ENCODE measurements around the gene NFIB. TPM values are rescaled to one million over a fixed set of nuclear protein-coding genes. Genes with fewer than 3 reads are reported as not detected.

NFIB gene
- total and polyA plus RNA-seq, 2 of the 8 experiments (the other 6 are each of a cell fraction or from before 2014, with no cell fraction given): 2.6 to 13.1 TPM

GRCh38 chr9:14314424-14314928 is 535 bp upstream of the NFIB start:
- peak overlapping the region; percentile 59 to 85 (median 70) for H3K4me3 ChIP-seq (ENCODE audit: extremely low read depth in 1 of 4, insufficient read depth in 2 of 4, low read depth in 3 of 4, low read length in 4 of 4)
- H2BK15ac ChIP-seq (ENCODE audit: low read length): no peak overlapping the region; the same call in 1 of the 2 replicates
- H3K18ac ChIP-seq (ENCODE audit: extremely low read depth, low read length): peak overlapping the region; percentile 75
- H2AFZ ChIP-seq (ENCODE audit: low read length): no peak overlapping the region
- H4K8ac ChIP-seq (ENCODE audit: extremely low read depth, insufficient read depth, low read length): peak overlapping the region; percentile 95; the same call in 1 of the 2 replicates
- peak overlapping the region; percentile 74 to 89 (median 78) for H3K9ac ChIP-seq (replicated peaks in 1 of 4; ENCODE audit: extremely low read depth in 1 of 4, low read depth in 3 of 4, low read length in 3 of 4)
- peak overlapping the region; percentile 81 for H3K56ac ChIP-seq (replicated peaks; ENCODE audit: insufficient read length, low read depth, low read length)
- no peak overlapping the region for H4K91ac ChIP-seq (replicated peaks; ENCODE audit: insufficient read length, low read length)
- TF ChIP-seq CEBPB (IDR thresholded peaks at IDR 0.05; ENCODE audit: low read depth, low read length) (peak; percentile 23; the same call in 1 of the 2 replicates), SIN3A (conservative IDR thresholded peaks at IDR 0.05 in 1 of 2, IDR thresholded peaks at IDR 0.05 in 1 of 2; ENCODE audit: low read depth in 1 of 2, low read length in 2 of 2) (peak in 1 of 2 experiments; percentile 25; a peak in 1 of 4 replicates), POLR2A (IDR thresholded peaks at IDR 0.05; ENCODE audit: control extremely low read depth in 1 of 2, low read depth in 2 of 2, low read length in 2 of 2) (peak in 1 of 2 experiments; percentile 47; a peak in 1 of 3 replicates), SP4 (IDR thresholded peaks at IDR 0.05; ENCODE audit: low read length) (no peak), ASH2L (IDR thresholded peaks at IDR 0.05; ENCODE audit: low read length) (peak; percentile 76)
- peaks cover 0 to 8% (median 0%) of the 10 kb centered on the region in 4 experiments; a peak in 3 of 7 replicates for H3K27me3 ChIP-seq (replicated peaks in 1 of 4; ENCODE audit: control insufficient read depth in 3 of 4, extremely low read depth in 1 of 4, insufficient read depth in 3 of 4, low read length in 3 of 4)
- H2AK5ac ChIP-seq (ENCODE audit: low read depth, low read length): no peak overlapping the region
- peaks cover 0 to 32% of the 10 kb centered on the region in 2 experiments; a peak in 3 of 4 replicates for H3K79me2 ChIP-seq (ENCODE audit: control insufficient read depth in 1 of 2, insufficient read depth in 2 of 2, low read length in 2 of 2)
- DNase-seq (ENCODE audit: low read depth in 1 of 2, low spot score in 2 of 2) (no peak), FAIRE-seq (no peak)
- H3K23me2 ChIP-seq (ENCODE audit: low read depth, low read length): peaks cover 12% of the 10 kb centered on the region
- no peaks in the 10 kb centered on the region for H4K20me1 ChIP-seq (replicated peaks in 1 of 2; ENCODE audit: control insufficient read depth in 1 of 2, insufficient read depth in 2 of 2, low read length in 2 of 2)
- peaks cover 7 to 18% (median 13%) of the 10 kb centered on the region in 4 experiments; a peak in 5 of 7 replicates for H3K4me1 ChIP-seq (replicated peaks in 1 of 4; ENCODE audit: control insufficient read depth in 3 of 4, insufficient read depth in 4 of 4, low read length in 3 of 4)
- no peak overlapping the region for H3K23ac ChIP-seq (ENCODE audit: insufficient read length)
- no peaks in the 10 kb centered on the region for H3K36me3 ChIP-seq (ENCODE audit: control insufficient read depth in 2 of 4, insufficient read depth in 4 of 4, low read length in 3 of 4)
- H3K27ac ChIP-seq (ENCODE audit: low read depth, low read length): peak overlapping the region; percentile 81; the same call in 1 of the 2 replicates
- peak overlapping the region; percentile 62 for H3K4ac ChIP-seq (replicated peaks; ENCODE audit: insufficient read length, low read depth, low read length)
- no peak overlapping the region for H3K14ac ChIP-seq (ENCODE audit: insufficient read length)
- H2BK12ac ChIP-seq (ENCODE audit: low read depth, low read length): no peak overlapping the region
- no peaks in the 10 kb centered on the region for H3K9me3 ChIP-seq (ENCODE audit: insufficient read depth in 2 of 2, low read depth in 1 of 2, low read length in 1 of 2)
- POLR2A ChIA-PET (ENCODE audit: partially characterized antibody): interaction anchor here (0.8 to 1.1 kb wide), 4 partner anchors 9 to 115 kb away, joined by 3 to 12 read pairs (median 3); no protein-coding TSS in a partner anchor
- H3K79me1 ChIP-seq (ENCODE audit: low read depth, low read length): no peaks in the 10 kb centered on the region
- no peak overlapping the region for H2BK20ac ChIP-seq (ENCODE audit: low read length)
- H2BK120ac ChIP-seq (replicated peaks; ENCODE audit: low read depth, low read length): peak overlapping the region; percentile 39
- H3K4me2 ChIP-seq (ENCODE audit: insufficient read depth in 1 of 2, low read depth in 2 of 2, low read length in 2 of 2): peak overlapping the region; percentile 78 to 83
- peak overlapping the region; percentile 67 for H4K5ac ChIP-seq (ENCODE audit: insufficient read length, low read depth, low read length)
- peak overlapping the region; percentile 71; the same call in 1 of the 2 replicates for H2BK5ac ChIP-seq (ENCODE audit: low read depth, low read length)
- WGBS, 2 experiments (ENCODE audit: extremely low coverage in 1 of 2, insufficient coverage in 1 of 2, insufficient read length in 1 of 2, insufficient replicate concordance in 2 of 2, low coverage in 1 of 2, low lambda C conversion rate in 2 of 2, missing lambda C conversion rate in 1 of 2): 1% methylated on average over 16 of the region's 21 CpGs; no CpG with 5 or more reads in 1 of the 2 experiments
- CTCF ChIA-PET (ENCODE audit: partially characterized antibody): interaction anchor here (0.7 kb wide), 1 partner anchor 33 kb away, joined by 3 read pairs; no protein-coding TSS in a partner anchor
